ENCODE results near the gene PYM1.

Gene PYM1

DNA sequence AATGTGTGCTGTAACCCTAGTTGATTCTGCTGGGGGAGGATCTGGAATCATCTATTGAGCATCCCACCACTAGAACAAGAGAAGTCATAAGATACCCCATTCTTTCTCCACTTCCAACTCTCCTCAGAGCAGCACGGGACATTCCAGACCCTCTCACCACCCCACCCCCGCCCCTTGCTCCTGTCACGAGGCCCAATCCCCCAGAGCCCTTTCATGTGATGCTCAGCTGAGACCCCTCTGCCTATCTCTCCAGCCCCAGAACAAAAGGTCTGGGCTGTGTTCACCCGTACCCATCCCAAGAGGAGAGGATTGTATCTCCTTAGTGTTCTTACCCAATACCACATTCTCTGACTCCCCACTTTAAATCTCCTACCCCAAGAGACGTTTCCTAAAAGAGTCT lies 37.5 kb upstream of the PYM1 start:
- no peaks in the 10 kb centered on the region for H3K36me3 ChIP-seq (replicated peaks)
- TF ChIP-seq, protein P1, sequence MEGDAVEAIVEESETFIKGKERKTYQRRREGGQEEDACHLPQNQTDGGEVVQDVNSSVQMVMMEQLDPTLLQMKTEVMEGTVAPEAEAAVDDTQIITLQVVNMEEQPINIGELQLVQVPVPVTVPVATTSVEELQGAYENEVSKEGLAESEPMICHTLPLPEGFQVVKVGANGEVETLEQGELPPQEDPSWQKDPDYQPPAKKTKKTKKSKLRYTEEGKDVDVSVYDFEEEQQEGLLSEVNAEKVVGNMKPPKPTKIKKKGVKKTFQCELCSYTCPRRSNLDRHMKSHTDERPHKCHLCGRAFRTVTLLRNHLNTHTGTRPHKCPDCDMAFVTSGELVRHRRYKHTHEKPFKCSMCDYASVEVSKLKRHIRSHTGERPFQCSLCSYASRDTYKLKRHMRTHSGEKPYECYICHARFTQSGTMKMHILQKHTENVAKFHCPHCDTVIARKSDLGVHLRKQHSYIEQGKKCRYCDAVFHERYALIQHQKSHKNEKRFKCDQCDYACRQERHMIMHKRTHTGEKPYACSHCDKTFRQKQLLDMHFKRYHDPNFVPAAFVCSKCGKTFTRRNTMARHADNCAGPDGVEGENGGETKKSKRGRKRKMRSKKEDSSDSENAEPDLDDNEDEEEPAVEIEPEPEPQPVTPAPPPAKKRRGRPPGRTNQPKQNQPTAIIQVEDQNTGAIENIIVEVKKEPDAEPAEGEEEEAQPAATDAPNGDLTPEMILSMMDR (IDR thresholded peaks at IDR 0.05; ENCODE audit: low read depth, low read length, missing control alignments): no peak
- H3K27ac ChIP-seq: no peak overlapping the region
- no peak for DNase-seq
- no peaks in the 10 kb centered on the region for H3K27me3 ChIP-seq (replicated peaks)
- H3K4me3 ChIP-seq (ENCODE audit: low read depth, low read length): no peak overlapping the region
- in situ Hi-C loops (cut with HindIII; ENCODE audit: low pct_ligation_motif_present, low sequenced_read_pairs): no loop called here

DNA sequence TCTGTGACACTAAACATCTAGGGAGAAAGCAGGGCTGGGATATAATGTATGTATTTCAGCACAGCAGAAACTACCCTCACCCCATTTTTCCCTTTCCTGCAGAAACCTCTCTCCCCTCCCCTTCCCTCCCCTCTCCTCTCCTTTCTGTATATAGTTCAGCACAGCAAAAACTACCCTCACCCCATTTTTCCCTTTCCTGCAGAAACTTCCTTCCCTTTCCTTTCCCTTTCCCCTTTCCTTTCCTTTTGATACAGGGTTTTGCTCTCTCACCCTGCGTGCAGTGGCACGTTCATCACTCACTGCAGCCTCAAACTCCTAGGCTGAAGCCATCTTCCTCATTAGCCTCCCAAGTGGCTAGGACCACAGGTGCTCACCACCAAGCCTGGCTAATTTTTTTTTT lies 36.1 kb upstream of the PYM1 start:
- H3K27me3 ChIP-seq (replicated peaks): no peaks in the 10 kb centered on the region
- TF ChIP-seq, protein P1 (IDR thresholded peaks at IDR 0.05; ENCODE audit: low read depth, low read length, missing control alignments): no peak
- in situ Hi-C loops (cut with HindIII; ENCODE audit: low pct_ligation_motif_present, low sequenced_read_pairs): no loop called here
- H3K4me3 ChIP-seq (ENCODE audit: low read depth, low read length): no peak overlapping the region
- no peak for DNase-seq
- H3K36me3 ChIP-seq (replicated peaks): no peaks in the 10 kb centered on the region
- no peak overlapping the region for H3K27ac ChIP-seq

DNA sequence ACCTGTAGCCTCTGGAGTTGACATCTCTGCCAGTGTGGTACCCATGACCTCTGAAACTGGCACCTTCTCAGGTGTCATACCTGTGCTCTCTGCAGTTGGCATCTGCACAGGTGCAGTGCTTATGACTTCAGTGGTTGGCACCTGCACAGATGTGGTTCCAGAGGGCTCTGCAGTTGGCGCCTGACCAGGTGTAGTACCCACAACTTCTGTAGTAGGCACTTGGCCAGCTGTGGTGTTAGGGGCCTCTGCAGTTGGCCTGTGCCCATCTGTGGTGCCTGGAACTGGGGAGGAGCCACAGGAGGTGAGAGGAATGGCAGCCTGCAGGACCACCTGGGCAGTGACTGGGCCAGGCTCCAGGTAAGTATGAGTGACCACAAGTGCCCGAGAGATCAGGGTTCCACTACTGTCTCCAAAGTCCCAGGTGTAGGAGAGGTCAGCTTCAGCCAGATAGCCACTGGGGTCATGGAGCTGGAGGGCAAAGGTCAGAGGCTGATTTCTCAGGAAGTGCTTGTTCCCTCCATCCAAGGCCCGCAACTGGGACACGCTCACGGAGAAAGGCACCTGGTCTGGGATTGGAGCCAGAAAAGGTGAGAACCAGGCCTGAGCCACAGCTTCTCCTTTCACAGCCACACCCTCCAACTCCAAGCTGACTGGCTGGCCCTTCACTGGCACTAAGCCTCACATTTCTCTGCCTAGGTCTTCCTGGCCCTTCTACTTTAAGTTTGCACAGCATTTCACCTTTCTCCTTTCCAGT lies 29.6 kb upstream of the PYM1 start:
- TF ChIP-seq, protein P1 (IDR thresholded peaks at IDR 0.05; ENCODE audit: low read depth, low read length, missing control alignments): no peak
- Histone ChIP-seq H3K4me3 (ENCODE audit: low read depth, low read length) (no peak overlapping the region), H3K36me3 (replicated peaks) (peaks cover 12% of the 10 kb centered on the region), H3K27me3 (replicated peaks) (no peaks in the 10 kb centered on the region), H3K27ac (no peak overlapping the region)
- DNase-seq: no peak
- in situ Hi-C loops (cut with HindIII; ENCODE audit: low pct_ligation_motif_present, low sequenced_read_pairs): loop anchor here (10.0 kb wide), 1 partner anchor 202 kb away; no protein-coding TSS in a partner anchor

DNA sequence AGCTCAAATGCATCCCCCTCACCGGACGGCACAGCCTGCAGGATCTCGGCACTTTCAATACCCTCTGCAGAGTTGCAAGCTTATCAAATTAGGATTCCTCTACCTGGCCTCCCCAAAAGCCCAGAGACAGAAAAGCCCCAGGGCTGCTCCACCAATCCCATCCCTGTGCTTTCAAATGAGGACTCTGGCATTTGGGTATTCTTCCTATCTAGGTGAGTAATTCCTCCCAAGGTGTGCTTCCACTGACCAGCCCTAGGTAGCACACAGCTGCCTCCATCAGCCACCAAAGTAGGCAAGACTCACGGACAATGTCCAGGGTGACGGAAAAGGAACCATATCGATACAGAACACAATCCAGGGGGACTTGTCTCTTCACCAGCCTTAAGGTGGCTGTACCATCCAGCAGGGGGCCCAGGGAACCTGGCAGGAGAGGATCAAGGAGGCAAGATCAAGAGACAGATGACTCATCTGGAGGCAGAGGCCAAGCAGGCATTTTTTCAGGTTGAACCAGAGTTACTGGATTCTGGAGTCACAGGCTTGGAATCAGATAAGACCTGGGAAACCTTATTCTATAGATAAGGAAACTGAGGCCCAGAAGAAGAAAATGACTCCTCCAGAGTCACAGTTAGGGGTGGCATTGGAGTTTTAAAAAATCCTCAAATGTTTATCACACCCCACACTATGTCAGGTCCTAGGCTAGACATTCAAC lies 28.3 kb upstream of the PYM1 start:
- H3K4me3 ChIP-seq (ENCODE audit: low read depth, low read length): no peak overlapping the region

DNA sequence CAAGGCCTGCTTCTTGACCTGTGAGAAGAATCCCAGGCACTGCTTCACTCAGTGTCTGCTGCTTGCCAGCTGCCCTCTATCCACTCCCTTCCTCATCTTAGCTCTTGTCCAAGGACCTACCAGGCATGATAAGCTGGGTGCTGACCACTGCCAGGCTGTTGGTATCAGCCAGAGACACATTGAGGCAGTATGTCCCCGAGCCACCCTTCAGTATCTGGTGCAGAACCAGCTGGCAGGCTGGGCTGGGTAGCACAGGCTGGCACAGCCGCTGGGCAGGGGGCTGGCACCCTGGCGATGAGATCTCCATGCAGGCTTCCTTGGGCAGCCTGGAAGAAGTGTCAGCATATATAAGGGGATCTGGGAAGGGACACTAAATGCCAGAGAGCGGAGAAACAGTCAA lies 27.6 kb upstream of the PYM1 start:
- in situ Hi-C loops (cut with HindIII; ENCODE audit: low pct_ligation_motif_present, low sequenced_read_pairs): loop anchor here (10.0 kb wide), 1 partner anchor 201 kb away; no protein-coding TSS in a partner anchor

More for the DNA sequence above, 28.3 kb upstream of the PYM1 start:
- in situ Hi-C loops (cut with HindIII; ENCODE audit: low pct_ligation_motif_present, low sequenced_read_pairs): loop anchor here (10.0 kb wide), 1 partner anchor 201 kb away; no protein-coding TSS in a partner anchor
- DNase-seq: peak; percentile 47
- Histone ChIP-seq H3K27ac (no peak overlapping the region), H3K36me3 (replicated peaks) (peaks cover 25% of the 10 kb centered on the region), H3K27me3 (replicated peaks) (no peaks in the 10 kb centered on the region)
- TF ChIP-seq, protein P1 (IDR thresholded peaks at IDR 0.05; ENCODE audit: low read depth, low read length, missing control alignments): peak; percentile 66

More for the DNA sequence above, 27.6 kb upstream of the PYM1 start:
- Histone ChIP-seq H3K36me3 (replicated peaks) (peaks cover 25% of the 10 kb centered on the region), H3K27me3 (replicated peaks) (no peaks in the 10 kb centered on the region), H3K27ac (no peak overlapping the region), H3K4me3 (ENCODE audit: low read depth, low read length) (no peak overlapping the region)
- TF ChIP-seq, protein P1 (IDR thresholded peaks at IDR 0.05; ENCODE audit: low read depth, low read length, missing control alignments): no peak
- DNase-seq: no peak

Measured in brain microvascular endothelial cell (primary cell).